K562 (cell line): ENCODE measurements around the gene GTF3C6. TPM values are rescaled to one million over a fixed set of nuclear protein-coding genes. Genes with fewer than 3 reads are reported as not detected.

Source experiments
- ATAC-seq: fragments of 200-7000 bp; cut with Tn5 transposase; 3 replicates; pipeline ENCODE4 v1.9.1; 2020; ENCODE audit warnings: moderate library complexity
- BruUV-seq: library from RNA; stranded (reverse); fragments of 400-500 nt; replicated peaks from 2 replicates; lab custom pipeline; 2021; lab: Mats Ljungman, UMichigan
- CTCF ChIA-PET: fragments of 300-600 bp; formaldehyde crosslinking; extraction: SDS; loops from one replicate; lab custom pipeline; 2021; ENCODE audit warnings: low intra/inter-chr PET ratio; lab: Yijun Ruan, JAX
- POLR2A ChIA-PET: fragments of 300-600, 350-650 bp; sonication (Branson Sonifier 250); formaldehyde crosslinking; extraction: SDS; loops from one replicate; lab custom pipeline; 2021; ENCODE audit warnings: antibody characterized with exemption, inconsistent platforms; lab: Yijun Ruan, JAX
- DNase-seq, 4 experiments: peaks; one replicate each; pipeline versions ENCODE4 v3.0.0 to v3.0.0-alpha.2; 2011 to 2018; ENCODE audit warnings: low spot score in 3 of 4, mixed read lengths in 3 of 4; ENCODE audit errors: extremely low read depth in 1 of 4
- FAIRE-seq: peaks from 2 replicates; lab custom pipeline; 2011; peaks lifted over from hg19 to GRCh38; lab: Jason Lieb, UNC
- H2AFZ ChIP-seq: 2 replicates; pipeline ENCODE4 v1.6.0; 2011; ENCODE audit warnings: low read depth, low read length, control low read depth, inconsistent platforms
- H3K27ac ChIP-seq: fragments of 200-600 bp; 3 replicates; pipeline ENCODE4 v1.8.0; 2011; ENCODE audit warnings: low read depth, mild to moderate bottlenecking, control low read depth, inconsistent platforms, low read length, moderate library complexity, mixed read lengths; ENCODE audit errors: extremely low read depth
- H3K27me3 ChIP-seq, 2 experiments: fragments of 300-600 bp in 1 of 2; 2 replicates in 1 of 2; 3 replicates in 1 of 2; pipeline versions ENCODE4 v1.6.0 to v1.8.0; 2011; ENCODE audit warnings: inconsistent platforms in 2 of 2, low read length in 2 of 2, mild to moderate bottlenecking in 1 of 2, mixed read lengths in 1 of 2, moderate library complexity in 1 of 2; ENCODE audit not compliant: control insufficient read depth in 2 of 2, insufficient read depth in 2 of 2
- H3K36me3 ChIP-seq: fragments of 300-600 bp; 3 replicates; pipeline ENCODE4 v1.8.0; 2011; ENCODE audit warnings: mild to moderate bottlenecking, low read length, inconsistent platforms; ENCODE audit not compliant: control insufficient read depth, insufficient read depth
- H3K4me1 ChIP-seq, 2 experiments: fragments of 200-600 bp in 1 of 2; replicated peaks in 1 of 2; 2 replicates in 1 of 2; 3 replicates in 1 of 2; pipeline versions ENCODE4 v1.5.1 to v1.8.0; 2011; ENCODE audit warnings: inconsistent platforms in 2 of 2, low read length in 2 of 2, mild to moderate bottlenecking in 1 of 2, mixed read lengths in 1 of 2, moderate library complexity in 1 of 2; ENCODE audit not compliant: control insufficient read depth in 2 of 2, insufficient read depth in 2 of 2
- H3K4me2 ChIP-seq: 2 replicates; pipeline ENCODE4 v1.6.1; 2011; ENCODE audit warnings: low read length, control low read depth, inconsistent platforms, mixed read lengths; ENCODE audit not compliant: insufficient read depth
- H3K4me3 ChIP-seq: fragments of 200-600 bp; sonication (generic), shearing (Covaris generic); 2 replicates; pipeline ENCODE4 v1.5.1; 2016; ENCODE audit warnings: control low read depth, inconsistent platforms
- H3K79me2 ChIP-seq: fragments of 200-600 bp; 3 replicates; pipeline ENCODE4 v1.8.0; 2011; ENCODE audit warnings: low read length, inconsistent platforms; ENCODE audit not compliant: control insufficient read depth, insufficient read depth
- H3K9ac ChIP-seq, 2 experiments: 2 replicates each; pipeline versions ENCODE4 v1.6.0 to v1.6.1; 2011; ENCODE audit warnings: low read depth in 2 of 2, low read length in 2 of 2, control low read depth in 1 of 2, inconsistent platforms in 1 of 2, mild to moderate bottlenecking in 1 of 2, mixed read lengths in 1 of 2; ENCODE audit not compliant: insufficient read depth in 1 of 2
- H3K9me1 ChIP-seq: one replicate; pipeline ENCODE4 v1.6.0; 2011; ENCODE audit warnings: inconsistent platforms, mild to moderate bottlenecking, low read length, moderate library complexity; ENCODE audit not compliant: control insufficient read depth, insufficient read depth
- H3K9me3 ChIP-seq: replicated peaks from 2 replicates; pipeline ENCODE4 v1.5.1; 2011; ENCODE audit warnings: low read depth, low read length, inconsistent platforms; ENCODE audit not compliant: control insufficient read depth, insufficient read depth
- H4K20me1 ChIP-seq: replicated peaks from 2 replicates; pipeline ENCODE4 v1.6.1; 2011; ENCODE audit warnings: low read length, inconsistent platforms, mixed read lengths; ENCODE audit not compliant: control insufficient read depth, insufficient read depth
- BCLAF1 ChIP-seq, 2 experiments: fragments of 450-650 bp in 1 of 2; IDR thresholded peaks; 2 replicates each; pipeline ENCODE4 v1.6.1; 2011 to 2017; ENCODE audit warnings: low read depth in 2 of 2, antibody characterized with exemption in 1 of 2, borderline replicate concordance in 1 of 2, low read length in 1 of 2, mild to moderate bottlenecking in 1 of 2, mixed read lengths in 1 of 2; ENCODE audit not compliant: control insufficient read depth in 1 of 2
- BCOR ChIP-seq: fragments of 450-650 bp; IDR thresholded peaks from 2 replicates; pipeline ENCODE4 v1.6.1; 2016
- CEBPZ ChIP-seq: fragments of 150-350 bp; IDR thresholded peaks from 2 replicates; pipeline ENCODE4 v1.6.1; 2014; ENCODE audit warnings: low read depth, mild to moderate bottlenecking, low read length, borderline replicate concordance
- KDM1A ChIP-seq, 2 experiments: fragments of 450-650 bp; IDR thresholded peaks; 2 replicates each; pipeline ENCODE4 v1.6.1; 2016; ENCODE audit warnings: mild to moderate bottlenecking in 2 of 2
- MCM2 ChIP-seq: fragments of 450-650 bp; IDR thresholded peaks from 2 replicates; pipeline ENCODE4 v1.6.1; 2017; ENCODE audit warnings: low read depth, mild to moderate bottlenecking
- PBX2 ChIP-seq, 2 experiments: IDR thresholded peaks in 1 of 2; conservative IDR thresholded peaks in 1 of 2; 2 replicates each; pipeline ENCODE4 v1.6.1; 2016; ENCODE audit warnings: low read depth in 2 of 2, mild to moderate bottlenecking in 1 of 2, missing compliant biosample characterization in 1 of 2, missing genetic modification characterization in 1 of 2, moderate library complexity in 1 of 2
- RBM25 ChIP-seq: fragments of 200-400 bp; formaldehyde crosslinking; IDR thresholded peaks from 2 replicates; pipeline ENCODE4 v1.6.1; 2018; ENCODE audit warnings: low read length, low read depth, moderate library complexity; ENCODE audit not compliant: severe bottlenecking
- SIRT6 ChIP-seq: IDR thresholded peaks from one replicate; pipeline ENCODE4 v1.6.1; 2012; ENCODE audit warnings: low read depth, mild to moderate bottlenecking, control low read depth, inconsistent platforms, low read length, moderate library complexity
- ZNF347 ChIP-seq: fragments of 450-650 bp; formaldehyde crosslinking; IDR thresholded peaks from 2 replicates; pipeline ENCODE4 v1.4.0; 2020; ENCODE audit warnings: low read depth, mild to moderate bottlenecking, moderate library complexity
- WGBS: fragments of 100-300 bp; shearing (Covaris generic); methylation state at CpG from one replicate; pipeline ENCODE4 v1.1.6; 2016; ENCODE audit warnings: low coverage, mixed read lengths; ENCODE audit not compliant: insufficient coverage; ENCODE audit errors: missing lambda C conversion rate; 5-methylcytosine and 5-hydroxymethylcytosine counted together
- in situ Hi-C: fragments of 300-500 bp; cut with MboI; formaldehyde crosslinking; loops from 4 replicates; pipeline ENCODE4 v1.15.0; 2018; ENCODE audit warnings: inconsistent platforms, mixed read lengths
- intact Hi-C: fragments of 100-400 bp; cut with micrococcal nuclease; formaldehyde crosslinking; loops from 2 replicates; pipeline ENCODE4 v1.14.2; 2022
- polyA plus RNA-seq, 8 experiments: library from polyadenylated mRNA; depleted of rRNA in 4 of 8; stranded (reverse) in 5 of 8; unstranded in 3 of 8; fragments of >200 nt; fragmentation: Nextera tagmentation in 2 of 8; fragmentation: Illumina TruSeq in 1 of 8; extraction: Ambion mirVana in 2 of 8; extraction: Trizol in 1 of 8; gene quantifications; 2 replicates each; pipeline versions ENCODE4 v1.2.1 to v1.2.3, GENCODE V29; 2011 to 2014; ENCODE audit warnings: inconsistent platforms in 1 of 8, missing spikeins in 1 of 8
- total RNA-seq, 7 experiments: library from RNA; depleted of rRNA in 6 of 7; stranded (reverse); fragments of >200 nt in 6 of 7; fragmentation: Illumina TruSeq in 2 of 7; extraction: Trizol in 2 of 7; gene quantifications; 2 replicates each; pipeline versions ENCODE4 v1.2.1 to v1.2.3, GENCODE V29; 2011 to 2021; ENCODE audit warnings: low replicate concordance in 1 of 7

GTF3C6 gene
- total and polyA plus RNA-seq, 9 of the 15 experiments (the other 6 are each of a cell fraction or from before 2014, with no cell fraction given) = 37.6 to 140 (median 111) TPM

GRCh38 chr6:110935171-110935570, 23.3 kb upstream of the GTF3C6 start:
- H2AFZ ChIP-seq = no peak overlapping the region
- no peak overlapping the region for H3K9ac ChIP-seq
- no peak overlapping the region for H3K4me2 ChIP-seq
- ATAC-seq (no peak), FAIRE-seq (no peak), DNase-seq (no peak)
- no peaks in the 10 kb centered on the region for H3K27me3 ChIP-seq
- H4K20me1 ChIP-seq = no peaks in the 10 kb centered on the region
- BruUV-seq = no TSS peak
- H3K79me2 ChIP-seq = no peaks in the 10 kb centered on the region
- H3K4me1 ChIP-seq = peaks cover 4 to 14% of the 10 kb centered on the region in 2 experiments; a peak in 4 of 5 replicates
- WGBS = 63% methylated on average over 4 of the region's 6 CpGs
- in situ Hi-C loops (no loop called here), intact Hi-C loops (no loop called here)
- no peak overlapping the region for H3K27ac ChIP-seq
- no peaks in the 10 kb centered on the region for H3K9me1 ChIP-seq
- no peak overlapping the region for H3K4me3 ChIP-seq
- CTCF ChIA-PET = no interaction called here
- POLR2A ChIA-PET = interaction anchor here (0.8 to 2.6 kb wide), 2 partner anchors 22 to 60 kb away, joined by 3 to 13 read pairs; partner anchors contain the start of gene AMD1
- no peaks in the 10 kb centered on the region; the same call in 1 of the 2 replicates for H3K9me3 ChIP-seq
- TF ChIP-seq RBM25 (peak; percentile 75), CEBPZ (no peak), BCLAF1 (IDR thresholded peaks at IDR 0.05; ENCODE audit: borderline replicate concordance in 1 of 2, control insufficient read depth in 1 of 2, low read depth in 2 of 2, low read length in 1 of 2) (no peak), PBX2 (CRISPR knock-in tag; IDR thresholded peaks at IDR 0.05; ENCODE audit: low read depth) (no peak), PBX2 (tag; conservative IDR thresholded peaks at IDR 0.05; ENCODE audit: low read depth) (no peak), BCOR (peak; percentile 64), MCM2 (no peak), SIRT6 (no peak), ZNF347 (CRISPR knock-in tag) (no peak), KDM1A (IDR thresholded peaks at IDR 0.05) (0 out of 4 replicates have a peak, but pooled peaks have one; percentile 16)
- no peaks in the 10 kb centered on the region for H3K36me3 ChIP-seq
